GM19438 (cell line): Measurements from ENCODE around the gene KCNJ16.

Experiments used
- ATAC-seq: cut with Tn5 transposase; IDR thresholded peaks from one replicate; pipeline ENCODE4 v1.9.1; 2021; ENCODE audit warnings: low read depth; ENCODE audit not compliant: unreplicated experiment

KCNJ16 gene

GRCh38 chr17:70067134-70067533 is 7.9 kb upstream of the KCNJ16 start:
- ATAC-seq, result no peak

GRCh38 chr17:70070305-70071027 is 4.6 kb upstream of the KCNJ16 start:
- ATAC-seq, result no peak

- ATAC-seq, result no peak
These were observed 3.9 kb upstream of the KCNJ16 start for GRCh38 chr17:70071127-70071526.

DNA sequence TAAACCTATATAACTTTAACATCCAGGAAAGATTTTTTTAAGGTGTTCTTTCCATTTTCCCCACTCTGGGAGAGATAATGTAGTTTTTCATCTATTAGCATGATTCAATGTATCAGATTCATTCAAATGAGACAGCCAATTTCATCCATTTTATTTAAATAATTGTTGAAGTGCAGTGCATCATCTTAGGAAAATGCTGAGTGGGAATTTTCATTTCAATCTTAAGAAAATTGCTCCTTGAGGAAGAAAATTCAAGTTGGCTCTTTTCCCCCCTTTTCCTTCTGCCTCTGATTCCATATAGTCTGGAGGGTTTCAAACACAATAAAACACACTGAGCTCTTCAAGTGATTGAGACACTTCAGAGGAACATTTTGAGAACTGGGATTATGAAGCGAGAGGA is 3.4 kb upstream of the KCNJ16 start:
- ATAC-seq, result no peak

DNA sequence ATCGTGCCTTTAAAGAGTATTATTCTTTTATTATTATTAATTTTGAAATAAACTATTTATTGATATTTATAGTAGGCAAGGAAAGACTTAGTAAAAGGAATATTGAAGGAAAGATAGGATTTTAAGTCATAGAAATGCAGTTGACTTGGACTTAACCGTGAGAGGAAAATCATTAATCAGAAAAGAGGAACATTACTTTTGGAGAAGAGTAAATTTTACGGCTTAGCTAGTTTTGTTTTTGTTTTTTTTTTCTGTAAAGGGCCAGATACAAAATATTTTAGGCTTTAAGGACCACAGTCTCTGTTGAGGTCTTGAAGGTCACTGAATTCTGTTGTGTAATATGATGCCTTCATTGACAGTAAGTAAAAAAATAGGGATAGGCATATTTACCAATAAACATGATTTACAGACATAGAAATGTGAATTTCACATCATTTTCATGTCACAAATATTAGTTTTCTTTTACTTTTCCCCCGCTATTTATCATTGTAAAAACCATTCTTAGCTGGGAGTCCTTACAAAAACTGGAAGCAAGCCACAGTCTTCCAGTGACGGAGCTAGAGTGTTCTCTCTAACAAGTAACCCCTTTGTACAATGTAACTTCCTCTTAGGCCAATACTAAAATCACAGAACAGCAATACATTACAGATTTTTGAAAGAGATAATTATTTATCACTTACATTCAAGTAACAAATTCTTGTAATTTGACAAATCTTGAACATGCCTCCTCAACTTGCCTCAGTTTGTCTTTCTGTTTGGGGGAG is 2.3 kb upstream of the KCNJ16 start:
- no peak for ATAC-seq

DNA sequence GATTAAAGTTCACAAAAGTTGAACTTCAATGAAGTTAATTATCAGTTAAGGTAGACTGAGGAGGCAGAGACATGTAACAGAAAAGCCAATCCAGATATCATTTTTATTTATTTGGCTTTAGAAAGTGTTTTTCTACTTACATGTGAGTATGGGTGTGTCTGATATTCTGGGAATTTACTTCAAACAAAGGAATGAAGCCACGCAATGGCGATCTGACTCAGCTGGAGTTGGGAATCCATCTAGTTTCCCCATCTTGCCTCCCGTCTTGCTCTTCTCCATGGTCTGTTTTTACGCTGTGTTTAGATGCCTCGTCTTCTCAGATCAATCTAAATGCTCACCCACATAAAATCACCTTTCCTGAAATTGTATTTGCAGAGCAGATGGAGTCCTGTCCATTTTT is 1.7 kb upstream of the KCNJ16 start:
- no peak for ATAC-seq

GRCh38 chr17:70073799-70074198 is 1.2 kb upstream of the KCNJ16 start:
- no peak for ATAC-seq

DNA sequence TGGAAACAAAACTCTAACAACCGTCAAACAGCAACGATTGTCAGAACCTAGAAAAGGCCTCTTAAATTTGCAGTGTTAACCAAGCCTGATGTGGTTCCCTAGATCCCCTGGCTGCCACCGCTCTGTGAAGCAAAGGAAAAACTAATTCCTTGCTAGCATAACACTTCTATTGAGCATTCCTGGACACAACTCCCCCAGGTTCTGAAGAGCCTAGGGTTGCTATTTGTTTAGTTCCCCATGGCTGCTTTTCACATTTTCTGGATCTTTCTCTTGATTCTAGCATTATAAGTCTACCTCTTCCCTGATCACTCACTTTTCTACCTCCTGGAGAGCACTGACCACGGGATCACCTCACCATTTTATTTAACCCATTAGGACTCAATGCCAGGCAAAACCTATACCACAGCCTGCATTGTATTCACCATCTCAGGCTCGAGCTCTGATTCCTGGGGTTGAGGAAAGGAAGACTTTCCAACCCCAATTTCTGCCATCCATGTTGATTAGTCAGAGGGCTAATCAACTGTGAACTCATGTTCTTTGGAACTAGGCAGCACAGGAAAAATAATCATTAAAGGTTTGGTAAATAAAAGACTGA is 692 bp upstream of the KCNJ16 start:
- ATAC-seq, result no peak

GRCh38 chr17:70076189-70076588 is 1.2 kb downstream of the KCNJ16 start:
- no peak for ATAC-seq

DNA sequence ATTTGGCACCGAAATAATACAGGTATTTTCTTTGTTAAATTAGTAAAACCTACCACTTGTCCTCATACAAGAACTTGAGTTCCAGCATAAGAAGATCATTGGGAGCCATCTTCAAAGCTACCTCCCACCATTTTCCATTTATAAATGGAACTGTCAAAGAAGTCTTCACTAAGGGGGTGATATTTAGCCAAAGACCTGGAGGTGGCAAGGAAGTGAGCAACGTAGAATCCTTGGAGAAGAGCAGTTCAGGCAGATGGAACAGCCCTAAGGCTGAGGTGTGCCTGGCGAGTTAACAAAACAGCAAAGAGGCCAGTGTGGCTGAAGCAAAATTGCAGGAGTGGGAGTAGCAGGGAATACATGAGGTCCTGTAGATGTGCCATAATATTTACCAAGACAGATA is 1.8 kb downstream of the KCNJ16 start:
- ATAC-seq, result no peak

DNA sequence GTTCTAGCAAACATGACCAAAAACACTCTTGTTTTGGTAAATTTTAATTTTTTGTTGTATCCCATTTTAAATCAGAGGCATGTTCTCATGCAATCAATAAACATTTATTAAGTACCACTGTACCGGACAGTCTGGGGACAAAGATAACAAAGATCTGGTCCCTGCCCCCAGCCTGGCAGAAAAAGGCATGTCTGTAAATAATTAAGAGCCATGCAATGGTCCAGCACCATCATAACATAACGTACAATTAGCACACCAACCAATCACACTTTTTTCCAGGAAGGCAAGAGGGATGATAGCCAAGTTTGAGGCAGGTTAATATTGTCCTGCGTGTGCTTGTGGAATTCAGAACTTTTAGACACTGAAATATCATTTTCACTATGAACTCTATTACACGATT is 3.5 kb downstream of the KCNJ16 start:
- ATAC-seq, result no peak

DNA sequence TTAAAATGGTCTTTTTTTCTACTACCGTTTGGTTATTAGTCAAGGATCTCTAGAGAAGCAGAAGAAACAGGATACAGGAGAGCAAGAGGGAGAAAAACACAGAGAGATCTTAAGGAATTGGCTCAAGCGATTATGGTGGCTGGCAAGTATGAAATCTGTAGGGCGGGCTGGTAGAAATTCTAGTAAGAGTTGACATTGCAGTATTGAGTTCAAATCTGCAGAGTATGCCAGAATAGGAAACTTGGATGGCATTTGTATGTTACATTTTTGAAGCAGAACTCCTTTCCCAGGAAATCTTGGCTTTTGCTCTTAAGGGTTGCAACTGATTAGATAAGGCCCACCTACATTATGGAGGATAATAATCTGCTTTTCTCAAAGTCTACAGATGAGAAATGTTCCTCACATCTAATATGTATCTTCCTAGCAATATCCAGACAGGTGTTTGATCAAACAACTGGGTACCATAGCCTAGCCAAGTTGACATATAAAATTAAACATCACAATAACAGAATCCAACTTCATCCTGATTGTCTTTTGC is 4.0 kb downstream of the KCNJ16 start:
- no peak for ATAC-seq

- ATAC-seq, result no peak
These were observed 5.7 kb downstream of the KCNJ16 start for GRCh38 chr17:70080541-70081347.

- no peak for ATAC-seq
These were observed 6.9 kb downstream of the KCNJ16 start for GRCh38 chr17:70081885-70082284.

DNA sequence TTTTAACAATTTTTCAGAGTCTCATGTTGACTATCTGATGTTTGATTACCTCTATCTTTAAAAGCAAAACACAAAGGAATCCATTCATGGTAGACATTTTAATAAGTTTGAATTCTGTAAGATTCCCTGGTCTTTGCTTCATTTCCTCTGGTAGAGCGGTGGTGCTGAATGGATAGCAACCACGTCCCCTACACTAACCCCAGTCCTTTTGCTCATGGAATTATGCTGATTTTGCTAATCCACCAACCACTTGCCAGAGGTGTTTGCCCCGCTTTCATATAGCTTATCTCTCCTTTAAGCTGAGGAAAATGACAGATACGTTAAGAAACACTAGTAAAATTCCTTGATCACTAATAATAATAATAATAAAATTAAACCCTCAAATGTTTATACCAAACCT is 9.5 kb downstream of the KCNJ16 start:
- ATAC-seq, result no peak

DNA sequence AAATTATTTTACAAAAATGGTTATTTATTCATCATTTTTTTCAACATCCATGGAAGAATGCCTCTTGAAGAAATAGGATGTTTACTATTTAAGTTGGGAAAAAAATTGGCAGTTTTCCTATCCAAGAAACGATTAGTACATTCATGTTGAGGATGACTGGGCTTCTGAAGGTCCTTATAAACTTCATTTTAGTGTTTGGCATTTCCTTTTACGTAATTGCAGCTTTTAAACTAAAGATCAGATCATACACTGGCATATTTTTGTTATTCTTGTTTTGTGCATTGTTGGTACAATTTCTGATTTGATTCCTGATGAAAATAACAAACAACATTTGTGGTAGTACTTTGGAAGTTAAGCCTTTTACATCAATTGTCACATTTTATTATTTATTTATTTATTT is 11.5 kb downstream of the KCNJ16 start:
- no peak for ATAC-seq

DNA sequence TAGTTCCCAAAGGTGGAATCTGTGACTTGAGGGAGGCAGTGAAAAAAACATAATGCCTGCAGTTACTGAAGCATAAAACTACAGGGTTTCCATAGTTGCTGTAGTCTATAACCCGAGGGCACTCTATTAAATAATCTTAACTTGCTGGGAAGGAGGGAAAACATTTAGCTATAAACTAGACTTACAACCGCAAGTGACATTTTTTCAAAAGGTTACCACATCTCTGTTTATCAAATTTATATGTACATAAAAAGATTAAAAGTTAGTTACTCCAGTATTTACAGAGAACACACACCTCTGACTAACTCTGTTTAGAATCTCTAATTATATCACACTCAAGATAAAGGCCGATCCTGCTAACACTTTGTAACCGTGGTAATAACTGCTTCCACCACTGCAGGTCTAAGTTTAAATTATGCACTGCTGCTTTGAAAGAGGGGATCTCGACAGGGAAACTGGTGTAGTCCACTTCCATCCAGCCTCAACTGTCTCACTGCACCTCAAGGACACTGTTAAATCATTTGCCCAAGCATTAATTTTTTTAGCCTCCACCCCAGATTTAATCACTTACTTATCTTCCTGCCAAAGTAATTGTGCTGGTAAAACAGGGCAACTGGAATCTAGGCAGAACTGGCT is 14.6 kb downstream of the KCNJ16 start:
- ATAC-seq, result no peak

DNA sequence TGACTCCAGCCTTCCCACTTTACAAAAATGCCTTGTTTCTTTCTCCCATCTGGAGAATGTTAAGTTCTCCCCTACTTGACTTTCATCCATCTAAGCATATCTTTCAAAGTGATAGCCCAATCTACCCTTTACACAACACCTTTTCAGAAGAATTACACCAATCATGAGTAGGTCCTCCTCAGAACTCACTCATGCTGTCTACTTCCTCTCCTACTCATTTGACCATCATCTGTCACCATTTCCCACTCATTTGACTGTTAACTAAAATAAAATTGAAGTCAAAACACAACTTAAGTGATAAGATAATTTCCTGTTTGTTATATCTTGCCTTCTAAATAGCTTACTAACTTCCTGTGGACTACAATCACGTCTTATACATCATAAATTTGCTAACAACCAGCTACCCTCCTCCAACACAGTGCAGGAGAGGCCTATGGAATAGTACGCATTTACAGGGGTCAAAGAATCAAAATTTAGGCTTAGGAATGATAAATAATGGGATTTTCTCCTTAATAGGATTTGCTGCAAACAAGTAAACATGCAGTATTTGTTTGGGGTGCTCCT is 16.1 kb downstream of the KCNJ16 start:
- ATAC-seq, result no peak

GRCh38 chr17:70091696-70092095 is 16.7 kb downstream of the KCNJ16 start:
- ATAC-seq, result no peak

DNA sequence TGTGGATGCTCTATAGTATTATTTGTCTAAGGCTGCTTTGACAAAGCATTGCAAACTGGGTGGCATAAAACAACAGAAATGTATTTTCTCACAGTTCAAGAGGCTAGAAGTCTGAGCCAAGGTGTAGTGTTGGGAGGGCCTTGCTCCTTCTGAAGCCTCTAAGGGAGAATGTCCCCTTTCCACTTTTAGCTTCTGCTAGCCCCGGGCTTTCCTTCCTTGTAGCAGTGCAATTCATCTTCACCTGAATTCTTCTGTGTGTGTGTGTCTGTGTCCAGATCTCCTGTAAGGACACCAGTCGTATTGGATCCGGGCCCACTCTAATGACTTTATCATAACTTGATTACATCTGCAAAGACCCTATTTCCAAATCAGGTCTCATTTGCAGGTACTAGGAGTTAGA is 18.1 kb downstream of the KCNJ16 start:
- ATAC-seq, result no peak
